Caco-2 (cell line): ENCODE results near the gene SPRR1A. TPM values are rescaled to one million over a fixed set of nuclear protein-coding genes. Genes with fewer than 3 reads are reported as not detected.
"Not testable (repeated sequence)": the region's sequence is repeated elsewhere in the genome, so short reads cannot be mapped to it uniquely, and the experiment has no call there.

Source experiments
- BruUV-seq: library from RNA; stranded (reverse); fragments of 400-500 nt; replicated peaks from 2 replicates; lab custom pipeline; 2021; lab: Mats Ljungman, UMichigan
- CTCF ChIA-PET: fragments of 300-600 bp; sonication (Branson Sonifier 250); formaldehyde crosslinking; loops from one replicate; lab custom pipeline; 2022; ENCODE audit warnings: antibody characterized with exemption; lab: Charles Lee
- POLR2A ChIA-PET: fragments of 300-600 bp; sonication (Branson Sonifier 250); formaldehyde crosslinking; loops from one replicate; lab custom pipeline; 2022; ENCODE audit warnings: antibody characterized with exemption; lab: Charles Lee
- DNase-seq, 2 experiments: peaks; one replicate each; pipeline versions ENCODE4 v3.0.0 to v3.0.0-alpha.2; 2020 to 2022
- H3K27me3 ChIP-seq: replicated peaks from 2 replicates; pipeline ENCODE4 v1.6.0; 2011; ENCODE audit warnings: low read length; ENCODE audit not compliant: control insufficient read depth, insufficient read depth
- H3K36me3 ChIP-seq: 2 replicates; pipeline ENCODE4 v1.5.1; 2011; ENCODE audit warnings: low read length; ENCODE audit not compliant: control insufficient read depth, insufficient read depth
- H3K4me1 ChIP-seq: fragments of 250-450 bp; sonication (Bioruptor Pico); 2 replicates; pipeline ENCODE4 v1.5.1; 2020; ENCODE audit warnings: mild to moderate bottlenecking
- H3K4me3 ChIP-seq: 2 replicates; pipeline ENCODE4 v1.5.1; 2011; ENCODE audit warnings: low read depth, mild to moderate bottlenecking, control low read depth, low read length
- H3K9me3 ChIP-seq: fragments of 250-450 bp; sonication (Bioruptor Pico); 2 replicates; pipeline ENCODE4 v1.5.1; 2020; ENCODE audit warnings: mild to moderate bottlenecking, moderate library complexity
- H3K27ac Mint-ChIP-seq: one replicate; pipeline ENCODE4 v1.8.0; 2022; ENCODE audit warnings: mixed read lengths; ENCODE audit not compliant: unreplicated experiment
- H3K27me3 Mint-ChIP-seq: one replicate; pipeline ENCODE4 v1.8.0; 2022; ENCODE audit warnings: mixed read lengths; ENCODE audit not compliant: insufficient read depth, unreplicated experiment
- H3K36me3 Mint-ChIP-seq: one replicate; pipeline ENCODE4 v1.8.0; 2022; ENCODE audit warnings: mild to moderate bottlenecking, mixed read lengths; ENCODE audit not compliant: insufficient read depth, unreplicated experiment
- H3K4me1 Mint-ChIP-seq: one replicate; pipeline ENCODE4 v1.8.0; 2022; ENCODE audit warnings: low read depth, mixed read lengths; ENCODE audit not compliant: unreplicated experiment
- H3K4me3 Mint-ChIP-seq: one replicate; pipeline ENCODE4 v1.8.0; 2022; ENCODE audit warnings: mild to moderate bottlenecking, moderate library complexity, mixed read lengths; ENCODE audit not compliant: unreplicated experiment
- H3K9me3 Mint-ChIP-seq: one replicate; pipeline ENCODE4 v1.8.0; 2022; ENCODE audit warnings: mixed read lengths; ENCODE audit not compliant: unreplicated experiment
- intact Hi-C: fragments of 100-400 bp; cut with micrococcal nuclease; formaldehyde crosslinking; loops from one replicate; pipeline ENCODE4 v1.10.0; 2022; ENCODE audit not compliant: unreplicated experiment
- total RNA-seq: library from RNA; stranded (reverse); gene quantifications from 2 replicates; pipeline ENCODE4 v1.2.3, GENCODE V29; 2022
- TF ChIP-seq, protein P1 (sequence below), 2 experiments: fragments of 200-600 bp in 1 of 2; IDR thresholded peaks; 1 replicate in 1 of 2; 2 replicates in 1 of 2; pipeline versions ENCODE4 v1.5.1 to v1.8.0; 2011 to 2022; ENCODE audit warnings: antibody characterized with exemption in 1 of 2, control low read depth in 1 of 2, inconsistent platforms in 1 of 2, low read depth in 1 of 2, low read length in 1 of 2, mild to moderate bottlenecking in 1 of 2, moderate library complexity in 1 of 2; ENCODE audit not compliant: insufficient read depth in 1 of 2, severe bottlenecking in 1 of 2, unreplicated experiment in 1 of 2

The SPRR1A gene
- total RNA-seq, 1 experiment from 2014 or later: not detected

DNA sequence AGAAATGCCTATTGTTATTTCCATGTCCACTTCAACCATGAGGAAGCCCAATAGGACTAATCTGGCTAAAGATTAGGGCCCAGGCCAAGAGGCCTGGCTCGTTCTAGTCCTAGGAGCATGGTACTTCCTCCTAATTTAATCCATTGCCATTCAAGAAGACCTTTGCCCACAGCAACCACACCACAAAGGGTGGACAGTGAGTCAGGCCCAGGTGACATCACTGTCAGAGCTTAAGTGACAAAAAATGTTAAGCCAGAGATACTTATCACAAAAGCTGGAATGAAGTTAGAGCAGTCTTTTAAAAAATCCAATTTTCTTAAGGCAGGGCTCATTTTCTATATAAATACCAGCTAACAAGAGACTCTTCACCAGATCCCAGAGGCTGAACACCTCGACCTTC, 17.5 kb downstream of the SPRR1A start, which contains the start of gene SPRR3:
Gene SPRR3, plus strand, starts transcription at position 368 of the 400 bp plus-strand sequence. CDS start 1,272 bp downstream, outside the sequence.
- CTCF ChIA-PET: no interaction called here
- TF ChIP-seq, protein P1, sequence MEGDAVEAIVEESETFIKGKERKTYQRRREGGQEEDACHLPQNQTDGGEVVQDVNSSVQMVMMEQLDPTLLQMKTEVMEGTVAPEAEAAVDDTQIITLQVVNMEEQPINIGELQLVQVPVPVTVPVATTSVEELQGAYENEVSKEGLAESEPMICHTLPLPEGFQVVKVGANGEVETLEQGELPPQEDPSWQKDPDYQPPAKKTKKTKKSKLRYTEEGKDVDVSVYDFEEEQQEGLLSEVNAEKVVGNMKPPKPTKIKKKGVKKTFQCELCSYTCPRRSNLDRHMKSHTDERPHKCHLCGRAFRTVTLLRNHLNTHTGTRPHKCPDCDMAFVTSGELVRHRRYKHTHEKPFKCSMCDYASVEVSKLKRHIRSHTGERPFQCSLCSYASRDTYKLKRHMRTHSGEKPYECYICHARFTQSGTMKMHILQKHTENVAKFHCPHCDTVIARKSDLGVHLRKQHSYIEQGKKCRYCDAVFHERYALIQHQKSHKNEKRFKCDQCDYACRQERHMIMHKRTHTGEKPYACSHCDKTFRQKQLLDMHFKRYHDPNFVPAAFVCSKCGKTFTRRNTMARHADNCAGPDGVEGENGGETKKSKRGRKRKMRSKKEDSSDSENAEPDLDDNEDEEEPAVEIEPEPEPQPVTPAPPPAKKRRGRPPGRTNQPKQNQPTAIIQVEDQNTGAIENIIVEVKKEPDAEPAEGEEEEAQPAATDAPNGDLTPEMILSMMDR (IDR thresholded peaks at IDR 0.05; ENCODE audit: insufficient read depth in 1 of 2, low read depth in 1 of 2, low read length in 1 of 2, severe bottlenecking in 1 of 2, unreplicated experiment in 1 of 2): no peak

DNA sequence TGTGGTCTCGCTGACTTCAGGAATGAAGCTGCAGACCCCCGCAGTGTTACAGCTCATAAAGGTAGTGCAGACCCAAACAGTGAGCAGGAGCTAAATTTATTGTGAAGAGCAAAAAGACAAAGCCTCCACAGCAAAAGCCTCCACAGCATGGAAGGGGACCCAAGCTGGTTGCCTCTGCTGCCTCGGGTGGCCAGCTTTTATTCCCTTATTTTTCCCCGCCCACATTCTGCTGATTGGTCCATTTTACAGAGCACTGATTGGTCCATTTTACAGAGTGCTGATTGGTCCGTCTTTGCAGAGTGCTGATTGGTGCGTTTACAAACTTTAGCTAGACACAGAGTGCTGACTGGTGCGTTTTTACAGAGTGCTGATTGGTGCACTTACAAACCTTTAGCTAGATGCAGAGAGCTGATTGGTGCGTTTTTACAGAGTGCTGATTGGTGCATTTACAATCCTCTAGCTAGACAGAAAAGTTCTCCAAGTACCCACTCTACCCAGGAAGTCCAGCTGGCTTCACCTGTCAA, 27.4 kb downstream of the SPRR1A start:
- H3K36me3 ChIP-seq, H3K36me3 Mint-ChIP-seq, H3K27me3 ChIP-seq, H3K4me3 ChIP-seq, H3K27ac Mint-ChIP-seq, H3K9me3 Mint-ChIP-seq, BruUV-seq, POLR2A ChIA-PET, H3K4me1 Mint-ChIP-seq, H3K4me1 ChIP-seq, intact Hi-C loops, DNase-seq, H3K27me3 Mint-ChIP-seq, H3K9me3 ChIP-seq, CTCF ChIA-PET, H3K4me3 Mint-ChIP-seq: not testable (repeated sequence)

More for the DNA sequence above, 17.5 kb downstream of the SPRR1A start, which contains the start of gene SPRR3:
- POLR2A ChIA-PET: no interaction called here
- H3K9me3 ChIP-seq: no peaks in the 10 kb centered on the region
- no peaks in the 10 kb centered on the region; the same call in 1 of the 2 replicates for H3K27me3 ChIP-seq
- Mint-ChIP-seq H3K27ac (no peak within 1 kb of the TSS), H3K36me3 (peaks cover 5% of the 10 kb centered on the region), H3K9me3 (peaks cover 22% of the 10 kb centered on the region), H3K4me1 (peaks cover 12% of the 10 kb centered on the region), H3K27me3 (no peaks in the 10 kb centered on the region), H3K4me3 (no peak within 1 kb of the TSS)
- no TSS peak for BruUV-seq
- intact Hi-C loops: no loop called here
- DNase-seq: peak in 1 of 2 experiments; percentile 25
- no peak within 1 kb of the TSS for H3K4me3 ChIP-seq
- H3K4me1 ChIP-seq: peaks cover 15% of the 10 kb centered on the region
- no peaks in the 10 kb centered on the region for H3K36me3 ChIP-seq

DNA sequence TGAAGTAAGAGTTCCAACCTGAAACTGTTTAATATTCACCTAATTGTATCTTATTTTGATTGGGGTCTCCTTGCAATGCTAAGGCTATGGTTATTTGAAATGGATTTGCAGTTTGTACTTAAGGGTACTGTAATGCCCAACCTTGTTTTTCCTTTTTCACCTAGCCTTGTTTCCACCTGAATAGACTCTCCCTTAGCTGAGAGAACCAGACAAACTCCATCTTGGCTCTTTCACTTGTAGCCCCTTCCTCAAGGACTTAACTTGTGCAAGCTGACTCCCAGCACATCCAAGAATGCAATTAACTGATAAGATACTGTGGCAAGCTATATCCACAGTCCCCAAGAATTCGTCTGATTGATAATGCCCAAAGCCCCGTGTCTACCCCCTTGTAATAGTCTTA, 37.9 kb downstream of the SPRR1A start:
- H3K4me1 ChIP-seq, H3K9me3 Mint-ChIP-seq, H3K4me3 Mint-ChIP-seq, POLR2A ChIA-PET, H3K27me3 Mint-ChIP-seq, CTCF ChIA-PET, H3K27ac Mint-ChIP-seq, H3K9me3 ChIP-seq, H3K4me3 ChIP-seq, intact Hi-C loops, H3K27me3 ChIP-seq, DNase-seq, BruUV-seq, H3K36me3 Mint-ChIP-seq, H3K36me3 ChIP-seq, H3K4me1 Mint-ChIP-seq: not testable (repeated sequence)

DNA sequence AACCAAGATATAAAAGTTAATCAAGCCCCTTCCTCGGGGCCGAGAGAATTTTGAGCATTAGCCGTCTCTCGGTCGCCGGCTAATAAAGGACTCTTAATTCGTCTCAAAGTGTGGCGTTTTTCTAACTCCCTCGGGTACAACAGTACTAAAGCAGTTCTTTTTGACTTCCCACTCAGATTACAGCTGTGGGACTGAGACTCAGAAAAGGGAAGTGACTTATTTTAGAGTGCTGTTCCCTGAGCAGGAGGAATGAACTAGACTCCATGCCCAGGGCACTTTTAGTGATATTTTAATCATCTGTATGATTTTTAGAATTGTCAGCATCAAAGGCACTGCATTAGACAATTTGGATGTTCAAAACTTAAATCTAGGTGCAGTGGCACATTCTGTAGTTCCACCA, 38.5 kb downstream of the SPRR1A start:
- H3K27ac Mint-ChIP-seq, POLR2A ChIA-PET, H3K9me3 ChIP-seq, BruUV-seq, H3K4me3 Mint-ChIP-seq, H3K4me1 Mint-ChIP-seq, H3K27me3 Mint-ChIP-seq, H3K9me3 Mint-ChIP-seq, H3K36me3 Mint-ChIP-seq, intact Hi-C loops, CTCF ChIA-PET, H3K4me3 ChIP-seq, DNase-seq, H3K4me1 ChIP-seq, H3K27me3 ChIP-seq, H3K36me3 ChIP-seq: not testable (repeated sequence)
